Lower lobe of right lung (tissue), 2 donors: ENCODE data around the gene DNAH3. TPM values are rescaled to one million over a fixed set of nuclear protein-coding genes. Genes with fewer than 3 reads are reported as not detected.
"Not testable (repeated sequence)": the region's sequence is repeated elsewhere in the genome, so short reads cannot be mapped to it uniquely, and the experiment has no call there.

ENCODE experiments used
- ATAC-seq, 2 donors: fragments of 200-7000 bp; cut with Tn5 transposase; one replicate each; pipeline ENCODE4 v1.9.1; 2020 to 2022; ENCODE audit warnings: mild to moderate bottlenecking in 2 of 2, moderate library complexity in 2 of 2
- DNase-seq: peaks from one replicate; pipeline ENCODE4 v3.0.0-alpha.2; 2020
- H3K27ac ChIP-seq: fragments of 200-600 bp; one replicate; pipeline ENCODE4 v1.8.0; 2022
- H3K27me3 ChIP-seq: fragments of 200-600 bp; one replicate; pipeline ENCODE4 v1.8.0; 2022; ENCODE audit warnings: low read depth
- H3K36me3 ChIP-seq: fragments of 200-600 bp; one replicate; pipeline ENCODE4 v1.8.0; 2022; ENCODE audit warnings: mild to moderate bottlenecking
- H3K4me1 ChIP-seq: fragments of 200-600 bp; one replicate; pipeline ENCODE4 v1.8.0; 2022
- H3K4me3 ChIP-seq: fragments of 200-600 bp; one replicate; pipeline ENCODE4 v1.8.0; 2022; ENCODE audit warnings: mild to moderate bottlenecking
- H3K9me3 ChIP-seq: fragments of 200-600 bp; one replicate; pipeline ENCODE4 v1.8.0; 2022
- intact Hi-C: fragments of 100-400 bp; cut with DNase I; formaldehyde crosslinking; loops from one replicate; pipeline ENCODE4 v1.11.0; 2022
- total RNA-seq: library from RNA; stranded (reverse); fragmentation: NEBNext Ultra II Directional; extraction: Animal tissue kit (Norgen Biotek cat#: 25700); gene quantifications from one replicate; pipeline ENCODE4 v1.2.1, GENCODE V29; 2021
- TF ChIP-seq, protein P1 (sequence below): fragments of 200-600 bp; IDR thresholded peaks from one replicate; pipeline ENCODE4 v1.8.0; 2022; ENCODE audit warnings: antibody characterized with exemption, mild to moderate bottlenecking
- donor health status: DM: no; HTN: yes; CAD: no; lungs with severe emphysema.

The DNAH3 gene
- total RNA-seq, 1 donor from 2014 or later, result 10.9 TPM

- TF ChIP-seq, protein P1, sequence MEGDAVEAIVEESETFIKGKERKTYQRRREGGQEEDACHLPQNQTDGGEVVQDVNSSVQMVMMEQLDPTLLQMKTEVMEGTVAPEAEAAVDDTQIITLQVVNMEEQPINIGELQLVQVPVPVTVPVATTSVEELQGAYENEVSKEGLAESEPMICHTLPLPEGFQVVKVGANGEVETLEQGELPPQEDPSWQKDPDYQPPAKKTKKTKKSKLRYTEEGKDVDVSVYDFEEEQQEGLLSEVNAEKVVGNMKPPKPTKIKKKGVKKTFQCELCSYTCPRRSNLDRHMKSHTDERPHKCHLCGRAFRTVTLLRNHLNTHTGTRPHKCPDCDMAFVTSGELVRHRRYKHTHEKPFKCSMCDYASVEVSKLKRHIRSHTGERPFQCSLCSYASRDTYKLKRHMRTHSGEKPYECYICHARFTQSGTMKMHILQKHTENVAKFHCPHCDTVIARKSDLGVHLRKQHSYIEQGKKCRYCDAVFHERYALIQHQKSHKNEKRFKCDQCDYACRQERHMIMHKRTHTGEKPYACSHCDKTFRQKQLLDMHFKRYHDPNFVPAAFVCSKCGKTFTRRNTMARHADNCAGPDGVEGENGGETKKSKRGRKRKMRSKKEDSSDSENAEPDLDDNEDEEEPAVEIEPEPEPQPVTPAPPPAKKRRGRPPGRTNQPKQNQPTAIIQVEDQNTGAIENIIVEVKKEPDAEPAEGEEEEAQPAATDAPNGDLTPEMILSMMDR, result peak; percentile 22
- peak; percentile 50 to 51 for ATAC-seq
These were observed 48.8 kb downstream of the DNAH3 start for GRCh38 chr16:21101631-21102420.

DNA sequence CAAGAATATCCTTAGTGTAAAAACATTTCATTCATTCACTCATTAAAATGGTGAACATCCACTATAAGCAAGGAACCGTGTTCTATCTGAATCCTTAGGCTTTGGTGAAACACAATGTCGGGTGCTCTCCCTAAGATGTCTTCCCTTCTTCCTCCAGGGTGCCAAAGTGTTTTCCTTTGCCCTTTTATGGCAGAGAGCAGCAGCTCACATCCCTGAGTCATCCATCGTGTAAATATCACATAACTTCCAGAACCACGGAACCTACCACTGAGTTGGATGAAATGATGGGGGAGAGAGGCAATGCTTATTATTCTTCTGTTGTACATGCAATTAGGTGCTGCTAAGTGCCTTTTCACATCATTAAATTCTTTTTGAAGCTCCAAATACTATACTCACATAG, 50.2 kb downstream of the DNAH3 start:
- H3K4me3 ChIP-seq, result no peak overlapping the region
- H3K9me3 ChIP-seq, result no peaks in the 10 kb centered on the region
- intact Hi-C loops, result no loop called here
- TF ChIP-seq, protein P1, result no peak
- DNase-seq, result no peak
- no peak overlapping the region for H3K27ac ChIP-seq
- H3K4me1 ChIP-seq, result no peaks in the 10 kb centered on the region
- no peaks in the 10 kb centered on the region for H3K36me3 ChIP-seq
- H3K27me3 ChIP-seq, result peaks cover 6% of the 10 kb centered on the region
- ATAC-seq, result no peak

More at GRCh38 chr16:21101631-21102420, 48.8 kb downstream of the DNAH3 start:
- no peak for DNase-seq
- Histone ChIP-seq H3K36me3 (no peaks in the 10 kb centered on the region), H3K4me3 (no peak overlapping the region), H3K9me3 (no peaks in the 10 kb centered on the region), H3K4me1 (no peaks in the 10 kb centered on the region), H3K27ac (no peak overlapping the region), H3K27me3 (peaks cover 6% of the 10 kb centered on the region)
- intact Hi-C loops, result no loop called here

DNA sequence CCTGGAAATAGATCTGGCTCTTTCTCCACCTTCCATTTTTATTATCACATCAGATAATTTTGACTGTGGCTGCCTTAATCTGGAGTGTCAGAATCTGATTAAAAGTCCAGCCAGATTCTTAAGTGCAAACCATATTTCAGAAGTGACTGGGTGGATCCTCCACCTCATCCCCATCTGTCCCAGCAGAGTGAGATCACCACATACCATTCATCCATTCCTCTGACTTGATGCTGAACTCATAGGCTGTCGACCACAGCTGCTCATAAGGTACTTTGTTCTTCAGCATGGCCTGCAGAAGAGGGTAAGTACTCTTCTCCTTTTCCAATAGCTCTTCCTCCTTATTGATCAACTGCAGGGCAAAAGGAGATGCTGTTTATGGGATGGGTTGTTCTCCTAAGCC, 53.5 kb downstream of the DNAH3 start:
- DNase-seq, result no peak
- no peaks in the 10 kb centered on the region for H3K9me3 ChIP-seq
- no peak overlapping the region for H3K4me3 ChIP-seq
- intact Hi-C loops, result no loop called here
- no peaks in the 10 kb centered on the region for H3K36me3 ChIP-seq
- no peaks in the 10 kb centered on the region for H3K4me1 ChIP-seq
- TF ChIP-seq, protein P1, result no peak
- H3K27me3 ChIP-seq, result peaks cover 6% of the 10 kb centered on the region
- no peak for ATAC-seq
- H3K27ac ChIP-seq, result no peak overlapping the region

DNA sequence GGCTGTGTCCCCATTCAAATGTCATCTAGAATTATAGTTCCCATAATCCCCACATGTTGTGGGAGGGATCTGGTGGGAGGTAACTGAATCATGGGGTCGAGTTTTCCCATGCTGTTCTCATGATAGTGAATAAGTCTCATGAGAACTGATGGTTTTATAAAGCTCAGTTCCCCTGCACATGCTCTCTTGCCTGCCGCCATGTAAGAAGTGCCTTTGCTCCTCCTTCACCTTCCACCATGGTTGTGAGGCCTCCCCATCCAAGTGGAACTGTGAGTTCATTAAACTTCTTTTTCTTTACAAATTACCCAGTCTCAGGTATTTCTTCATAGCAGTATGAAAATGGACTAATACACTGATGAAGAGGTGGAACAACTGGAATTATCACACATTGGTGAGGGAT, 55.9 kb downstream of the DNAH3 start:
- ATAC-seq, result not testable (repeated sequence)

DNA sequence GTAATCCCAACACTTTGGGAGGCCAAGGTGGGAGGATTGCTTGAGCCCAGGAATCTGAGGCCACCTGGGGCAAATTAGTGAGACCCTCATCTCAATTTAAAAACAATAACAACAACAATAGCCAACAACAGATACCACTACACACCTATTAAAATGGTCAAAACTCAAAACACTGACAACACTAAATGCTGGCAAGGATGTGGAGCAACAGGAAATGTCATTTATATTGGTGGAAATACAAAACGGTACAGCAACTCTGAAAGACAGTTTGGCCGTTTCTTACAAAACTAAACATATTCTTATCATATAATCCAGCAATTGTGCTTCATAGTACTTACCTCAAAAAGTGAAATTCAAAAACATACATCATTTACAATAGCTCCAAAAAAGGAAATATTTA, 57.7 kb downstream of the DNAH3 start:
- Histone ChIP-seq H3K9me3 (no peaks in the 10 kb centered on the region), H3K4me3 (no peak overlapping the region), H3K36me3 (no peaks in the 10 kb centered on the region), H3K4me1 (no peaks in the 10 kb centered on the region), H3K27ac (no peak overlapping the region), H3K27me3 (no peaks in the 10 kb centered on the region)
- intact Hi-C loops, result no loop called here
- TF ChIP-seq, protein P1, result no peak
- ATAC-seq (no peak), DNase-seq (no peak)

More for the DNA sequence above, 55.9 kb downstream of the DNAH3 start:
- H3K9me3 ChIP-seq, H3K36me3 ChIP-seq, H3K4me3 ChIP-seq, H3K4me1 ChIP-seq, H3K27me3 ChIP-seq, intact Hi-C loops, DNase-seq, H3K27ac ChIP-seq: not testable (repeated sequence)
